Endothelial cell of hepatic sinusoid (primary cell): ENCODE data around the gene ARHGAP40.

Source experiments
- in situ Hi-C: cut with HindIII; loops from 2 replicates; pipeline ENCODE4 v1.10.0; 2017; ENCODE audit warnings: low sequenced_read_pairs

The ARHGAP40 gene

DNA sequence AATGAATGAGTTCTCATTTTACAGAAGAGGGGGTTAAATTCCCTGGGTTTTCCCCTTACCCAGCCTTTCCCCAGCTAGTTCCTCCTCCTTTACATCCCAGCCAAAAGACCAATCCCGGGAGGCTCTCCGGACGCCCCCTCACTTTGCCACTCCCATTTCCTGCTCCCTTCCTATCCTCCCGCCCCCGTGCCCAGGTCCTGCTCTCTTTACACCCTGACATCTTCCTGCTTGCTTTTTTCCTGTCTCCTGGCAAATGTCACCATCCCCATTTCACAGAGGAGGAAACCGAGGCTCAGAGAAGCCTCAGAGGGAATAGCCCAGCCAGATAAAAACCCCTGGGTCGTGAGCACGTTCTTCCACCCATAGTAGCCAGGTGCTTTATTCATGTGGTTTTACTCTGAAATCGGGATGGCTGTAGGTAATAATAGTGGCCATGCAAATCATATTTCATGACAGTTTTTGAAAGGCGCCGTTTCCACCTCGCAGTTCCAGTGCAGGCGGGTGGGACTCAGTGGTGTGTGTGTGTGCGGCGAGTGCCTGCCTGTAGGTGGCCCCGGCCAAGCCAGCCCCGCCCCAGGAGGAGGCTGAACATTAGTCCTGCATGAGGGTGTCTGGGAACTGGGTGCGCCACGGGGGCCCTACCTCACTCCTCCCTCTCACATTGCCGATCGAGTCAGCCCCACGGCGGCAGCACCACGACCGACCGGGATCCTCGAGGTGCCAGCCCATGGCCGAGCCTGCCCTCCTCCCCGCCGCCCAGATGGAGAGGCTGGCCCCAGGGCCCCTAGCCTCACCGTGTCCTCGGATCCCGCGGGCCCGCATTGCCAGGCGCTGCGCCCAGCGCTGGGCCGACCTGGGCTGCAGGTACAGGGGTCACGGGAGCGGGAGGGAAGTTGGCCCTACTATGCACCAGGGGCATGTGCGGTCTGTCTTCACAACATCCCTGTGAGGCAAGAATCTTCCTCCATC, at the start of gene ARHGAP40:
ARHGAP40 (plus strand) TSS at position 594 of the 969 bp plus-strand sequence.
- in situ Hi-C loops, result no loop called here

GRCh38 chr20:38554986-38555385, 46.6 kb upstream of the ARHGAP40 start:
- in situ Hi-C loops, result no loop called here

DNA sequence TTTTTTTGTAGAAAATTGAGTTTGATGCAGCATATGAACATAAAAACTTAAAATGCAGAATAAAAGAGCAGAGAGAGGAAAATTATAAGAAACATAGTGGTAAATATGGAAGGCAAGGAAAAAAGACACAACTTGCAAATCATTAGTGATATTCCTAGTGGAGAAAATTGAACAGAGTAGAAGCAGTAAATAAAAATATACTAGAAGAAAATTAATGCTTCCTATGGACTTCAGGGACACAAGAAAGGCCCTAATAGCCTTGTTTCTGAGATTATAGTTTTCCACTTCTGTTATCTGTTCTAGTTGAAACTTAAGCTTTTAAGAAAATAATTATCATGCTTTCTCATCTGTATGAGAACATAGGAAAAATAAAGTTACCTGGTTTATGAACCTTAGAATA, 46.2 kb upstream of the ARHGAP40 start:
- in situ Hi-C loops, result no loop called here

DNA sequence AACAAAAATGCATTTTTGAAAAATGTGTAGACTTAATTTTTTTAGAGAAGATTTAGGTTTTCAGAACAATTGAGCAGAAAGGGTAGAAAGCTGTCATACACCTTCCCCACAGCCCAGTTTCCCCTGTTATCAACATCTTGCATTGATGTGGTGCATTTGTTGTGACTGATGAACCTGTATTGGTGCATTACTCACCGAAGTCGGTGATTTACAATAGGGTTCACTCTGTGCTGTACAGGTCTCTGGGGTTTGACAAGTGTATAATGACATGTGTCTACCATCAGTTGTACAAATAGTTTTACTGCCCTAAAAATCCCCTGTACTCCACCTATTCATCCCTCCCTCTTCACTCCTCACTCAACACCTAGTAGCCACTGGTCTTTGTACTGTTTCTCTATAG, 44.4 kb upstream of the ARHGAP40 start:
- in situ Hi-C loops, result no loop called here

GRCh38 chr20:38558596-38559360, 42.8 kb upstream of the ARHGAP40 start:
- in situ Hi-C loops, result no loop called here

DNA sequence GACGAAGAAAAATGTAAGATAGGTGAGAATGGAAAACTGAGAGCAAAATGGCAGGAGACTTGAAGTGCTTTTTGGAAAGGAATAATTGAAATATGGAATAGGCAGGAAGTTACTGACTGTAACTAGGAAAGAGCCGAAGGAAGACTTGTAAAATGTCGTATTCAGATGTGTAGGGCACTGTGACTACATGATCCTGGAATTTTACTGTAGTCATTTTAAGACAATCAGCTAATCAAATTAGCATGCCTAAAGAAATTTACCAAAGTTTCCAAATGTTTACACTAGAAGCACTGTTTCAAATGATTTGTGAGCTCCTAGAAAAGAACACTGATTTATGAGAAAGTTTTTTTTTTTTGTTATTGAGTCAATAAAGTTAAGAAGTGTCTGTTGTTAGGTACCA, 41.8 kb upstream of the ARHGAP40 start:
- in situ Hi-C loops, result no loop called here

DNA sequence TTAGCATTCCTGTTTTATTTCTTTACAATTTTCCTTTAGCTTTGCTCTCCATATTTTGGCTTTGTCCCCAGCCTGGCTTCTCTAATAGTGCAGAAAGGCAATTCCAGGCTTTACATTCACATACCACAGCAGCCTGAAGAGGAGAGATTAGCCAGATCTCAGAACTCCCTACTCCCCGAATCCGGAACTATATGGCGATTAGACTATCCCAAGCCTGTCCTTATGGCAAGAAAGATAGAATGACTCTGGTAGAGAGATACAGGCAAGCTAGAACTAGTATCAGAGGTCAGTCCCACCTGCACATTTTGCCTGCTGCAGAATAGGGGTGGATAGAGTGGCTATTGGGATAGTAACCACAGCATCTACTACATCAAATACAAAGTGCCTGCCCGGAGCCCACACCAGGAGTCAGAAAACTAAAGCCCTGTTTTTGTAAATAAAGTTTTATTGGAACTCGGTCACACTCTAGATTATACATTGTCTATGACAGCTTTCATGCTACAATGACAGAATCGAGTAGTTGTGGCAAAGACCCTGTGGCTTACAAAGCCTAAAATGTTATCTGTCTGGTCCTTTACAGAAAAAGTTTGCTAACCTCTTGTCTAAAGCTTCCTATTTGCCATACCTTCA, 37.7 kb upstream of the ARHGAP40 start:
- in situ Hi-C loops, result no loop called here

- in situ Hi-C loops, result no loop called here
These were observed 36.9 kb upstream of the ARHGAP40 start for GRCh38 chr20:38564680-38565079.

DNA sequence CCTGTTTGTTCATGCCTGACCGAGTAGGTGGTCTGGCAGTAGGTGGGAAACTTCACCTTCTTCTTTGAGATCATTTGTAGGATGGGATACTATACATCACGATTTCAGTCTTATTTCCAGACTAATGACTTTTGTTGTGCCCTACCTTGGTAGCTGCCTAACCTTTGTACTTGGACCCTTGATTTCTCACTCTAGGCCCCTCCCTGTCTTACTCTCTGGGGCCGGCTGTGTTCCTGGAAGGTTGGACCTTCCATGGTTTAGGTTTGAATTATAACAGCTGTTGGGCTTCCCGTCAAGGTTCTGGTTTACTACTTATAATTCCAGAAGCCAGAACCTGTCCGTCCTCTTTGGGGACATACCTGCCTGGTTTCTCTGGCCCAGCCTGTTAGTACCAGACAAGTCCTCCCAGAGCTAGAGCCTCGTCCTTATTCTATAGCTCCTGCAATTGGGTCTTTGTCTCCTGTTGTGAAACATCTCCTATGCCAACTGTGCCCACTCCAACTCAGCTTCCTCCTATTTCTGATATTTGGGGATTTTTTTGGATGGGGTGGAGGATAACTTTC, 35.5 kb upstream of the ARHGAP40 start:
- in situ Hi-C loops, result no loop called here

DNA sequence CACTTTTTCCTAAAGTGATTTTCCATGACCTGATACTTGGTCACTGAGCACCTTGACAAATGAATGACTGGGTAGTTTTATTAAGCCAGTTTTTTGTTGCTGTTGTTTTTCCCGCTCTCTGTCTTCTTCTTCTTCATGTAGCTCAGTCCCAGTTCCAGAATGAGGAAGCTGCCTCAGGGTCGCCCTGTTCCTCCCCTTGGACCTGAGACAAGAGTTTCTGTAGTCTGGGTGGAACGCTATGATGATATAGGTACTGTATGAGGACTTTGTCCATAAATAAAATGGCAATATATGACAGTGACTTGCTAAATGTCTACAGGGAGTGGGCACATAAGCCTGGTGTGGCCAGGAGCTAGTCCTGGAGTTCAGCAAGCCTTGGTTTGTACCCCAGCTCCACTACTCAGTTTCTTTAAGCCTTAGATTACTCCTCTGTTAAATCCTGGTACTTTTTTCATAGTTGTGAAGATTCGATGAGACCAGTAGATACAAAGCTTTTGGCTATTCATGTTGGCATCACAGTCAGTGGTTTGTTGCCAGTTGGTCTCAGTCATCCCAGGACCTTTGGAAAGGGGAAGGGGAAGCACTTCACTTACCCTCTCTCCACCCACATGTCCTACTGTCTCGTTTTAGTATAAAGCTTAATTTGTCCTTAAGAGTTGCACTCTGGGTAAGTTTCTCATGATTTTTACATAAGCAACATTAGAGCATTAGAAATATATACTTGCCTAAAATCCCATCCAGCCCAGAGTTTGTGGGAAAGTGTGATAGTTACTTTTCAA, 31.7 kb upstream of the ARHGAP40 start:
- in situ Hi-C loops, result loop anchor here (5.0 kb wide), 1 partner anchor 42 kb away; no protein-coding TSS in a partner anchor

DNA sequence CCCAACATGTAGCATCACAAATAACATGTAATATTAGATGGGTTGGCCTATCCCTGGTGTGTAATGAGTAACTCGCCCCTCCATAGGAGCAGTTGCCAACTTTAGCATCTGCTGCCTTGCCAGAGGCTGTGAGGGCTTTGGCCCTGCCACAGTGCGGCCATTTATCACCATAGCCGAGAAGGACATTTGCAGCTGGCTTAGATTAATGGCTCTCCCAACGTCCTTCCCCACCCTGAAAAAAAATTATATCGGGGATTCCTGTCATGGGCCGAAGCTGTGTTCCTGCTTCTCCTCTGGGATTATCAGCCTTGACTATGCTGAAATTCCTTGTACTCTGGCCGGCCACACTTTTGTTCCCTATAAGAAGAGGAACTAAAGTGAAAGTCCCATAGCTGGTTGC, 28.2 kb upstream of the ARHGAP40 start:
- in situ Hi-C loops, result loop anchor here (5.0 kb wide), 1 partner anchor 39 kb away; no protein-coding TSS in a partner anchor

GRCh38 chr20:38579219-38579910, 22.2 kb upstream of the ARHGAP40 start:
- in situ Hi-C loops, result no loop called here

GRCh38 chr20:38579921-38580320, 21.7 kb upstream of the ARHGAP40 start:
- in situ Hi-C loops, result no loop called here

- in situ Hi-C loops, result no loop called here
These were observed 20.6 kb upstream of the ARHGAP40 start, which contains the start of gene ADIG for GRCh38 chr20:38581013-38581412. Gene ADIG (plus strand): TSS chr20:38581197. CDS start chr20:38581251, 54 bp downstream.

GRCh38 chr20:38581830-38582358, 19.7 kb upstream of the ARHGAP40 start:
- in situ Hi-C loops, result no loop called here

DNA sequence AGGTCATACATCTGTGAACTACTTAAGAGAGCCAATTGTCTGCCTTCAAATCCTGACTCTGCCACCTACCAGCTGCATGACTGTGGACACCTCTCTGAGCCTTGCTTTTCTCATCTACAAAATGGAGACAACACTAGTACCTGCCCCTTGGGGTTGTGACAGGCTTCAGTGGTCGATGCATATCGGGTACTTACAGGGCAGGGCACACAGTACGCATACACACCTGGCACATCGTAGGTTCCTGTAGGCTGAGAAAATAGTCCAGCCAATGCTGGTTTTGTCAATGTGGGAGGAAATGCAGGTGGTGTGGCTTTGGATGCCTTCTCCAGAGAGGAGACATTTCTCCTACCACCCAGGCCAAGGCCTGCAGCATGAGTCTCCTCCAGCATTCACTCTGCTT, 18.3 kb upstream of the ARHGAP40 start:
- in situ Hi-C loops, result no loop called here

DNA sequence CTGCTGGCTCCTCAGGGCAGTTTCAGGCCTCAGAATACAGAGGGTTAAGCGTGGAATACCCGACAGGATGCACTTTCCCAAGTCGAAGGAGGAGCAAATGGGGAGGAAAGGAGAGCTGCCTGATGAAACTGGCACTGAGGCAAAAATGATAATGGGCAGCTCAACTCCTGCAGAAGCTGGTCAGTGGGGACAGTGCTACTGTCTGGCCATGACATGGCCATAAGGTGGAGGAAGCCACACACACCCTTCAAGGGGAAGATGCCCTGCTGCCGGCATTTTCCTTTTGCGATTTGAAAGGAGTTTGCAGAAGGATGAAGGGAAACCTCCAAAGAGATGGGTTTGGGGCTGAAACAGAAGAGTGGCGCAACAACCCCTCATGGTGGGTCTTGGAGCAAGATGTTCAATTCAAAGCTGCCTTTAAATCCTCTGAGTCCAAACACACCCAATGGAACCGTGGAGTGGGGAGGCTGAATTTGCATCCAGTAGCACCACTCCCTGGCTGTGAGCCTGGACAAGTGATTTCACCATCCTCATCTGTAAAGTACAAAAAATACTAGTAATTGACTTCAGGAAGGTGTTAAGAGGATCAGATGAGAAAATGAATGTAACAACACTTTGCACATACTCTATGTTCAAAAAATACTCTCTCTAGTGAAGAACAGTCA, 17.4 kb upstream of the ARHGAP40 start:
- in situ Hi-C loops, result no loop called here

DNA sequence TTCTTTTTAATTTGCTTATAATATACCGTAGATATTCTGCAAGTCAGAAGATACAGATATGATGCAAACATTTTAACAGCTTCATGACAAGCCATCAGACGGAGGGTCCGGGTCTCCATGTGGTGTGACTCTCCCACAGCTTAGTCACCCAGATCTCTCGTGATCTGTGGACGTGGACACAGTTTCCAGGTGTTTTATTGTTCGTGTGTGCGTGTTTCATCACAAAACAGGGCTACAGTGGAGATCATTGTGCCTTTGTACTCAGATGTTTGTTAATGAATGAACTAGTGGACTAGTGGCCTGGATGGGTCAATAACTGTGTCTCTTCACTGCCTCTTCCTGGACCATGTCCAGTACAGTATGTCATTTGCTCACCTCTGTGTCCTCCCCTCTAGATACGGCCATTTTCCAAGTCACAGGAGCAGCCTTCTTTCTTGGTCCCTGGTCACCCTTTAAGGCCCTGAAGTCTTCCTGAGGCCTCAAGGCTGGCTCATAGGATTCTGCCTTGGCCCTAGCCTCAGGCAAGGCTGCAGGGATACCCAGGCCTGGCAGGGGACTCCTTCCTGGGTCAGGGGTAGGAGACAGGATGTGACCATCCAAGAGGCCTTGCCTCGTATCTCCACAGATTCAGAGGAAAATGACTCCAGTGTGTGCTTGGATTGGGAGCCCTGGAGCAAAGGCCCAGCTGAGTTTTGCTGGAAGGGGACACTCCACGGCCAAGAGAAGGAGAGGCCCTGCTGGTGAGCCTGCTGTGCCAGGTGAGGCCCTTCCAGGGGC, 16.0 kb upstream of the ARHGAP40 start:
- in situ Hi-C loops, result no loop called here
